H9 (cell line): ENCODE results near the gene ACVR1. TPM values are rescaled to one million over a fixed set of nuclear protein-coding genes. Genes with fewer than 3 reads are reported as not detected.
"Not testable (repeated sequence)": the region's sequence is repeated elsewhere in the genome, so short reads cannot be mapped to it uniquely, and the experiment has no call there.

Experiments
- DNase-seq: peaks from one replicate; pipeline ENCODE4 v3.0.0-alpha.2; 2017
- H2AFZ ChIP-seq: one replicate; pipeline ENCODE4 v1.6.1; 2013; ENCODE audit warnings: mild to moderate bottlenecking, low read length, control low read depth, moderate library complexity
- H2AK5ac ChIP-seq: 2 replicates; pipeline ENCODE4 v1.6.1; 2013; ENCODE audit warnings: low read length, control low read depth, mixed read lengths; ENCODE audit not compliant: insufficient read length
- H2BK120ac ChIP-seq: one replicate; pipeline ENCODE4 v1.6.1; 2013; ENCODE audit warnings: low read depth, mild to moderate bottlenecking, low read length, control low read depth, inconsistent platforms; ENCODE audit not compliant: poor library complexity, severe bottlenecking
- H2BK12ac ChIP-seq: 2 replicates; pipeline ENCODE4 v1.6.1; 2013; ENCODE audit warnings: low read length, control low read depth, mixed read lengths, low read depth; ENCODE audit not compliant: insufficient read length
- H2BK15ac ChIP-seq: 2 replicates; pipeline ENCODE4 v1.6.1; 2013; ENCODE audit warnings: low read depth, low read length, control low read depth
- H2BK20ac ChIP-seq: one replicate; pipeline ENCODE4 v1.6.1; 2013; ENCODE audit warnings: low read depth, mild to moderate bottlenecking, low read length, control low read depth, inconsistent platforms; ENCODE audit not compliant: poor library complexity, severe bottlenecking
- H2BK5ac ChIP-seq: 2 replicates; pipeline ENCODE4 v1.6.1; 2013; ENCODE audit warnings: low read length, control low read depth, mixed read lengths; ENCODE audit not compliant: insufficient read length
- H3K14ac ChIP-seq: 2 replicates; pipeline ENCODE4 v1.6.1; 2013; ENCODE audit warnings: low read length, control low read depth; ENCODE audit not compliant: insufficient read depth
- H3K18ac ChIP-seq: 2 replicates; pipeline ENCODE4 v1.6.1; 2013; ENCODE audit warnings: low read depth, mild to moderate bottlenecking, mixed read lengths, low read length, control low read depth; ENCODE audit not compliant: insufficient read length
- H3K23ac ChIP-seq: 2 replicates; pipeline ENCODE4 v1.6.1; 2013; ENCODE audit warnings: low read length, control low read depth, mixed read lengths, low read depth; ENCODE audit not compliant: insufficient read length
- H3K23me2 ChIP-seq: 2 replicates; pipeline ENCODE4 v1.6.1; 2013; ENCODE audit warnings: low read depth, mild to moderate bottlenecking, mixed read lengths, low read length, control low read depth; ENCODE audit not compliant: insufficient read length, poor library complexity, severe bottlenecking
- H3K27ac ChIP-seq: 2 replicates; pipeline ENCODE4 v1.5.1; 2013; ENCODE audit warnings: low read length, control low read depth, mixed read lengths, low read depth; ENCODE audit not compliant: insufficient read length
- H3K27me3 ChIP-seq: 2 replicates; pipeline ENCODE4 v1.6.1; 2013; ENCODE audit warnings: low read length, control low read depth, inconsistent platforms; ENCODE audit not compliant: insufficient read depth
- H3K4ac ChIP-seq: 2 replicates; pipeline ENCODE4 v1.6.1; 2013; ENCODE audit warnings: low read depth, mild to moderate bottlenecking, control low read depth, inconsistent platforms, low read length, moderate library complexity
- H3K4me1 ChIP-seq: 2 replicates; pipeline ENCODE4 v1.6.1; 2013; ENCODE audit warnings: low read length, control low read depth, inconsistent platforms; ENCODE audit not compliant: insufficient read depth
- H3K4me2 ChIP-seq: 2 replicates; pipeline ENCODE4 v1.6.1; 2013; ENCODE audit warnings: low read length, control low read depth, mixed read lengths; ENCODE audit not compliant: insufficient read length, insufficient read depth
- H3K56ac ChIP-seq: 2 replicates; pipeline ENCODE4 v1.6.1; 2013; ENCODE audit warnings: low read depth, mild to moderate bottlenecking, mixed read lengths, low read length, control low read depth; ENCODE audit not compliant: insufficient read length
- H3K79me1 ChIP-seq: 2 replicates; pipeline ENCODE4 v1.6.1; 2013; ENCODE audit warnings: low read depth, mild to moderate bottlenecking, moderate library complexity, low read length, control low read depth, inconsistent platforms; ENCODE audit not compliant: insufficient read depth, poor library complexity, severe bottlenecking
- H3K79me2 ChIP-seq: 2 replicates; pipeline ENCODE4 v1.6.1; 2013; ENCODE audit warnings: low read length, control low read depth, inconsistent platforms; ENCODE audit not compliant: insufficient read depth
- H3K9ac ChIP-seq: 2 replicates; pipeline ENCODE4 v1.6.1; 2013; ENCODE audit warnings: low read length, control low read depth, mixed read lengths; ENCODE audit not compliant: insufficient read length; ENCODE audit errors: extremely low read depth
- H3K9me3 ChIP-seq: one replicate; pipeline ENCODE4 v1.6.1; 2013; ENCODE audit warnings: low read depth, low read length, inconsistent platforms; ENCODE audit not compliant: control insufficient read depth
- H3T11ph ChIP-seq: one replicate; pipeline ENCODE4 v1.6.1; 2013; ENCODE audit warnings: mild to moderate bottlenecking, low read length, control low read depth, inconsistent platforms
- H4K20me1 ChIP-seq: one replicate; pipeline ENCODE4 v1.6.1; 2013; ENCODE audit not compliant: control insufficient read depth, insufficient read length, insufficient read depth
- H4K5ac ChIP-seq: 2 replicates; pipeline ENCODE4 v1.6.1; 2013; ENCODE audit warnings: low read depth, mild to moderate bottlenecking, mixed read lengths, low read length, control low read depth; ENCODE audit not compliant: insufficient read length
- H4K8ac ChIP-seq: replicated peaks from 2 replicates; pipeline ENCODE4 v1.6.1; 2013; ENCODE audit warnings: low read length, control low read depth, mixed read lengths, low read depth; ENCODE audit not compliant: insufficient read length
- H4K91ac ChIP-seq: 2 replicates; pipeline ENCODE4 v1.6.1; 2013; ENCODE audit warnings: low read depth, mild to moderate bottlenecking, moderate library complexity, mixed read lengths, low read length, control low read depth; ENCODE audit not compliant: insufficient read length
- H3K27ac Mint-ChIP-seq, 3 experiments: 2 replicates in 2 of 3; 3 replicates in 1 of 3; pipeline ENCODE4 v1.8.0; 2020 to 2021; ENCODE audit warnings: mixed read lengths in 3 of 3, mild to moderate bottlenecking in 1 of 3, moderate library complexity in 1 of 3
- H3K27me3 Mint-ChIP-seq: 2 replicates; pipeline ENCODE4 v1.8.0; 2021; ENCODE audit warnings: low read depth, mild to moderate bottlenecking, moderate library complexity, mixed read lengths
- H3K36me3 Mint-ChIP-seq, 3 experiments: 2 replicates in 2 of 3; 3 replicates in 1 of 3; pipeline ENCODE4 v1.8.0; 2020 to 2021; ENCODE audit warnings: low read depth in 3 of 3, mixed read lengths in 3 of 3; ENCODE audit not compliant: insufficient read depth in 1 of 3
- H3K4me1 Mint-ChIP-seq, 2 experiments: 2 replicates each; pipeline ENCODE4 v1.8.0; 2020; ENCODE audit warnings: mixed read lengths in 2 of 2
- H3K4me3 Mint-ChIP-seq, 2 experiments: 2 replicates in 1 of 2; 3 replicates in 1 of 2; pipeline ENCODE4 v1.8.0; 2020 to 2021; ENCODE audit warnings: mild to moderate bottlenecking in 2 of 2, mixed read lengths in 2 of 2, moderate library complexity in 1 of 2
- H3K9me3 Mint-ChIP-seq, 2 experiments: 2 replicates in 1 of 2; 3 replicates in 1 of 2; pipeline ENCODE4 v1.8.0; 2020; ENCODE audit warnings: mild to moderate bottlenecking in 2 of 2, mixed read lengths in 2 of 2, moderate library complexity in 1 of 2
- CTCF ChIP-seq: fragments of 200-600 bp; sonication (generic); conservative IDR thresholded peaks from 3 replicates; pipeline ENCODE4 v1.8.0; 2021; ENCODE audit warnings: antibody characterized with exemption, mild to moderate bottlenecking
- WGBS: extraction: QIAGEN DNeasy Blood & Tissue Kit; methylation state at CpG from one replicate; pipeline ENCODE4 v1.1.7; 2013; ENCODE audit warnings: missing lambda C conversion rate, low lambda C conversion rate, mixed read lengths; ENCODE audit not compliant: insufficient read length; ENCODE audit errors: extremely low coverage; 5-methylcytosine and 5-hydroxymethylcytosine counted together
- total RNA-seq: library from RNA; stranded (reverse); gene quantifications from 2 replicates; pipeline ENCODE4 v1.2.1, GENCODE V29; 2021

Gene ACVR1
- total RNA-seq, 1 experiment from 2014 or later, result 21.2 TPM

- DNase-seq, result no peak
- Mint-ChIP-seq H3K27me3 (no peaks in the 10 kb centered on the region), H3K4me3 (no peak overlapping the region), H3K36me3 (peaks cover 43 to 58% (median 52%) of the 10 kb centered on the region in 3 experiments), H3K4me1 (peaks cover 36 to 40% of the 10 kb centered on the region in 2 experiments), H3K9me3 (peaks cover 35 to 38% of the 10 kb centered on the region in 2 experiments), H3K27ac (no peak overlapping the region)
- H2AK5ac ChIP-seq, result no peak overlapping the region
- no peaks in the 10 kb centered on the region for H3K23me2 ChIP-seq
- no peak overlapping the region for H3K27ac ChIP-seq
- H3K56ac ChIP-seq, result no peak overlapping the region
- no peak overlapping the region for H4K91ac ChIP-seq
- no peak overlapping the region for H3T11ph ChIP-seq
- no peak overlapping the region for H2BK15ac ChIP-seq
- no peak overlapping the region for H2AFZ ChIP-seq
- H3K9ac ChIP-seq, result no peak overlapping the region
- no peak overlapping the region for H2BK20ac ChIP-seq
- H2BK120ac ChIP-seq, result no peak overlapping the region
- WGBS, result no CpG with 5 or more reads among the region's 1 CpG
- H4K5ac ChIP-seq, result no peak overlapping the region
- H3K27me3 ChIP-seq, result no peaks in the 10 kb centered on the region
- no peak overlapping the region for H4K8ac ChIP-seq
- H3K9me3 ChIP-seq, result no peaks in the 10 kb centered on the region
- H3K23ac ChIP-seq, result no peak overlapping the region
- no peak overlapping the region for H2BK12ac ChIP-seq
- no peak overlapping the region for H3K4me2 ChIP-seq
- no peak for TF ChIP-seq CTCF
- H3K18ac ChIP-seq, result no peak overlapping the region
- H3K79me2 ChIP-seq, result no peaks in the 10 kb centered on the region
- H2BK5ac ChIP-seq, result no peak overlapping the region
- H3K4ac ChIP-seq, result no peak overlapping the region
- no peaks in the 10 kb centered on the region for H4K20me1 ChIP-seq
- peaks cover 7% of the 10 kb centered on the region; the same call in 1 of the 2 replicates for H3K4me1 ChIP-seq
- no peak overlapping the region for H3K14ac ChIP-seq
- no peaks in the 10 kb centered on the region for H3K79me1 ChIP-seq
Measured at GRCh38 chr2:157757500-157757899, 118.6 kb downstream of the ACVR1 start.

GRCh38 chr2:157756447-157756846 lies 119.7 kb downstream of the ACVR1 start:
- peaks cover 33 to 38% of the 10 kb centered on the region in 2 experiments for H3K4me1 Mint-ChIP-seq
- H3K4me3 Mint-ChIP-seq, H3K27me3 ChIP-seq, H4K91ac ChIP-seq, H3K18ac ChIP-seq, H2AFZ ChIP-seq, H3K56ac ChIP-seq, H3K9me3 ChIP-seq, H4K20me1 ChIP-seq, H2BK20ac ChIP-seq, H2BK12ac ChIP-seq, H4K8ac ChIP-seq, H2BK15ac ChIP-seq, H3K9ac ChIP-seq, H3K27me3 Mint-ChIP-seq, H4K5ac ChIP-seq, H3K23me2 ChIP-seq, H3K14ac ChIP-seq, H2BK5ac ChIP-seq, H3K79me1 ChIP-seq, H2AK5ac ChIP-seq, H3K23ac ChIP-seq, H3K4ac ChIP-seq, H3K4me1 ChIP-seq, H3T11ph ChIP-seq, DNase-seq, H3K27ac Mint-ChIP-seq, H3K4me2 ChIP-seq, H3K79me2 ChIP-seq, H3K27ac ChIP-seq, H2BK120ac ChIP-seq: not testable (repeated sequence)
- H3K9me3 Mint-ChIP-seq, result peaks cover 35 to 38% of the 10 kb centered on the region in 2 experiments
- WGBS, result no CpG with 5 or more reads among the region's 5 CpGs
- peaks cover 47 to 58% (median 52%) of the 10 kb centered on the region in 3 experiments for H3K36me3 Mint-ChIP-seq
